C4-2B (cell line): ENCODE results near the gene BPIFA1.

Source experiments
- H3K27ac ChIP-seq: fragments of 450-650 bp; 2 replicates; pipeline ENCODE4 v1.5.1; 2017
- CTCF ChIP-seq: fragments of 450-650 bp; conservative IDR thresholded peaks from 2 replicates; pipeline ENCODE4 v1.5.1; 2017; ENCODE audit warnings: mild to moderate bottlenecking
- ZFX ChIP-seq: fragments of 450-650 bp; IDR thresholded peaks from 2 replicates; pipeline ENCODE4 v1.6.1; 2017

BPIFA1 gene

GRCh38 chr20:33291830-33292355 lies 56.1 kb downstream of the BPIFA1 start:
- TF ChIP-seq ZFX (no peak), CTCF (peak; percentile 100)

More at GRCh38 chr20:33291830-33292355, 56.1 kb downstream of the BPIFA1 start:
- H3K27ac ChIP-seq, result no peak overlapping the region
